Measurements from ENCODE around the gene SCD. TPM values are rescaled to one million over a fixed set of nuclear protein-coding genes. Genes with fewer than 3 reads are reported as not detected.
A peak's percentile ranks its signal among the peaks of the same experiment; 100 is the strongest.

SCD gene
- total and polyA plus RNA-seq, 2 of the 13 experiments (the other 11 are each of a cell fraction or from before 2014, with no cell fraction given) = 492 to 512 TPM

GRCh38 chr10:100346765-100347567, at the start of gene SCD (continued):
- TF ChIP-seq ESRRA (CRISPR knock-in tag; IDR thresholded peaks at IDR 0.05; ENCODE audit: low read depth) = peak; percentile 61; the same call in 1 of the 2 replicates
- TF ChIP-seq AGO2 (optimal IDR thresholded peaks at IDR 0.05; ENCODE audit: low read depth, low read length) = peak; percentile 92
- no peak for TF ChIP-seq ZNF569 (CRISPR knock-in tag; IDR thresholded peaks at IDR 0.05; ENCODE audit: borderline replicate concordance)
- TF ChIP-seq, protein P1, sequence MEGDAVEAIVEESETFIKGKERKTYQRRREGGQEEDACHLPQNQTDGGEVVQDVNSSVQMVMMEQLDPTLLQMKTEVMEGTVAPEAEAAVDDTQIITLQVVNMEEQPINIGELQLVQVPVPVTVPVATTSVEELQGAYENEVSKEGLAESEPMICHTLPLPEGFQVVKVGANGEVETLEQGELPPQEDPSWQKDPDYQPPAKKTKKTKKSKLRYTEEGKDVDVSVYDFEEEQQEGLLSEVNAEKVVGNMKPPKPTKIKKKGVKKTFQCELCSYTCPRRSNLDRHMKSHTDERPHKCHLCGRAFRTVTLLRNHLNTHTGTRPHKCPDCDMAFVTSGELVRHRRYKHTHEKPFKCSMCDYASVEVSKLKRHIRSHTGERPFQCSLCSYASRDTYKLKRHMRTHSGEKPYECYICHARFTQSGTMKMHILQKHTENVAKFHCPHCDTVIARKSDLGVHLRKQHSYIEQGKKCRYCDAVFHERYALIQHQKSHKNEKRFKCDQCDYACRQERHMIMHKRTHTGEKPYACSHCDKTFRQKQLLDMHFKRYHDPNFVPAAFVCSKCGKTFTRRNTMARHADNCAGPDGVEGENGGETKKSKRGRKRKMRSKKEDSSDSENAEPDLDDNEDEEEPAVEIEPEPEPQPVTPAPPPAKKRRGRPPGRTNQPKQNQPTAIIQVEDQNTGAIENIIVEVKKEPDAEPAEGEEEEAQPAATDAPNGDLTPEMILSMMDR (CRISPR knock-in tag; IDR thresholded peaks at IDR 0.05) = peak; percentile 18; the same call in 1 of the 2 replicates
- TF ChIP-seq, protein P2, sequence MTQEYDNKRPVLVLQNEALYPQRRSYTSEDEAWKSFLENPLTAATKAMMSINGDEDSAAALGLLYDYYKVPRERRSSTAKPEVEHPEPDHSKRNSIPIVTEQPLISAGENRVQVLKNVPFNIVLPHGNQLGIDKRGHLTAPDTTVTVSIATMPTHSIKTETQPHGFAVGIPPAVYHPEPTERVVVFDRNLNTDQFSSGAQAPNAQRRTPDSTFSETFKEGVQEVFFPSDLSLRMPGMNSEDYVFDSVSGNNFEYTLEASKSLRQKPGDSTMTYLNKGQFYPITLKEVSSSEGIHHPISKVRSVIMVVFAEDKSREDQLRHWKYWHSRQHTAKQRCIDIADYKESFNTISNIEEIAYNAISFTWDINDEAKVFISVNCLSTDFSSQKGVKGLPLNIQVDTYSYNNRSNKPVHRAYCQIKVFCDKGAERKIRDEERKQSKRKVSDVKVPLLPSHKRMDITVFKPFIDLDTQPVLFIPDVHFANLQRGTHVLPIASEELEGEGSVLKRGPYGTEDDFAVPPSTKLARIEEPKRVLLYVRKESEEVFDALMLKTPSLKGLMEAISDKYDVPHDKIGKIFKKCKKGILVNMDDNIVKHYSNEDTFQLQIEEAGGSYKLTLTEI (CRISPR knock-in tag; conservative IDR thresholded peaks at IDR 0.05) = no peak
- TF ChIP-seq GATA4 (IDR thresholded peaks at IDR 0.05; ENCODE audit: borderline replicate concordance, low read depth) = peak; percentile 17
- peak; percentile 62; the same call in 1 of the 2 replicates for TF ChIP-seq KMT2A (CRISPR knock-in tag; IDR thresholded peaks at IDR 0.05)
- TF ChIP-seq ATM (IDR thresholded peaks at IDR 0.05; ENCODE audit: borderline replicate concordance) = no peak
- TF ChIP-seq, protein P3, sequence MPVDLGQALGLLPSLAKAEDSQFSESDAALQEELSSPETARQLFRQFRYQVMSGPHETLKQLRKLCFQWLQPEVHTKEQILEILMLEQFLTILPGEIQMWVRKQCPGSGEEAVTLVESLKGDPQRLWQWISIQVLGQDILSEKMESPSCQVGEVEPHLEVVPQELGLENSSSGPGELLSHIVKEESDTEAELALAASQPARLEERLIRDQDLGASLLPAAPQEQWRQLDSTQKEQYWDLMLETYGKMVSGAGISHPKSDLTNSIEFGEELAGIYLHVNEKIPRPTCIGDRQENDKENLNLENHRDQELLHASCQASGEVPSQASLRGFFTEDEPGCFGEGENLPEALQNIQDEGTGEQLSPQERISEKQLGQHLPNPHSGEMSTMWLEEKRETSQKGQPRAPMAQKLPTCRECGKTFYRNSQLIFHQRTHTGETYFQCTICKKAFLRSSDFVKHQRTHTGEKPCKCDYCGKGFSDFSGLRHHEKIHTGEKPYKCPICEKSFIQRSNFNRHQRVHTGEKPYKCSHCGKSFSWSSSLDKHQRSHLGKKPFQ (CRISPR knock-in tag; IDR thresholded peaks at IDR 0.05; ENCODE audit: insufficient replicate concordance) = no peak
- TF ChIP-seq PLRG1 (conservative IDR thresholded peaks at IDR 0.05) = no peak
- no peak for TF ChIP-seq ZC3H4 (CRISPR knock-in tag; IDR thresholded peaks at IDR 0.05; ENCODE audit: borderline replicate concordance)
- TF ChIP-seq, protein P4, sequence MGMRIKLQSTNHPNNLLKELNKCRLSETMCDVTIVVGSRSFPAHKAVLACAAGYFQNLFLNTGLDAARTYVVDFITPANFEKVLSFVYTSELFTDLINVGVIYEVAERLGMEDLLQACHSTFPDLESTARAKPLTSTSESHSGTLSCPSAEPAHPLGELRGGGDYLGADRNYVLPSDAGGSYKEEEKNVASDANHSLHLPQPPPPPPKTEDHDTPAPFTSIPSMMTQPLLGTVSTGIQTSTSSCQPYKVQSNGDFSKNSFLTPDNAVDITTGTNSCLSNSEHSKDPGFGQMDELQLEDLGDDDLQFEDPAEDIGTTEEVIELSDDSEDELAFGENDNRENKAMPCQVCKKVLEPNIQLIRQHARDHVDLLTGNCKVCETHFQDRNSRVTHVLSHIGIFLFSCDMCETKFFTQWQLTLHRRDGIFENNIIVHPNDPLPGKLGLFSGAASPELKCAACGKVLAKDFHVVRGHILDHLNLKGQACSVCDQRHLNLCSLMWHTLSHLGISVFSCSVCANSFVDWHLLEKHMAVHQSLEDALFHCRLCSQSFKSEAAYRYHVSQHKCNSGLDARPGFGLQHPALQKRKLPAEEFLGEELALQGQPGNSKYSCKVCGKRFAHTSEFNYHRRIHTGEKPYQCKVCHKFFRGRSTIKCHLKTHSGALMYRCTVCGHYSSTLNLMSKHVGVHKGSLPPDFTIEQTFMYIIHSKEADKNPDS (CRISPR knock-in tag; IDR thresholded peaks at IDR 0.05) = peak; percentile 10; the same call in 1 of the 2 replicates
- TF ChIP-seq FOXK2 (IDR thresholded peaks at IDR 0.05) = peak; percentile 30; the same call in 1 of the 2 replicates
- no peak for TF ChIP-seq FOSL2 (CRISPR knock-in tag; IDR thresholded peaks at IDR 0.05)
- TF ChIP-seq ZNF138 (CRISPR knock-in tag; IDR thresholded peaks at IDR 0.05; ENCODE audit: low read depth) = no peak
- peak; percentile 87 for TF ChIP-seq TAF1 (CRISPR knock-in tag; IDR thresholded peaks at IDR 0.05)
- no peak for TF ChIP-seq MAFK (conservative IDR thresholded peaks at IDR 0.05 in 1 of 2, IDR thresholded peaks at IDR 0.05 in 1 of 2; ENCODE audit: low read length in 2 of 2)
- TF ChIP-seq XBP1 (CRISPR knock-in tag; IDR thresholded peaks at IDR 0.05) = no peak
- no peak for TF ChIP-seq PREB (CRISPR knock-in tag; IDR thresholded peaks at IDR 0.05)
